Keratinocyte (primary cell): ENCODE measurements around the gene STAG1. TPM values are rescaled to one million over a fixed set of nuclear protein-coding genes. Genes with fewer than 3 reads are reported as not detected.
"Not testable (repeated sequence)": the region's sequence is repeated elsewhere in the genome, so short reads cannot be mapped to it uniquely, and the experiment has no call there.

ENCODE experiments used
- DNase-seq: peaks from one replicate; pipeline ENCODE4 v3.0.0-alpha.2; 2011; ENCODE audit warnings: low read depth, missing footprints, low spot score
- FAIRE-seq: peaks from 2 replicates; lab custom pipeline; 2011; peaks lifted over from hg19 to GRCh38; lab: Jason Lieb, UNC
- H2AFZ ChIP-seq: 2 replicates; pipeline ENCODE4 v1.6.0; 2012; ENCODE audit warnings: low read length, control low read depth, inconsistent platforms; ENCODE audit not compliant: control insufficient read depth
- H3K27ac ChIP-seq: 2 replicates; pipeline ENCODE4 v1.5.1; 2011; ENCODE audit warnings: low read length; ENCODE audit not compliant: control insufficient read depth, insufficient read depth
- H3K27me3 ChIP-seq: 3 replicates; pipeline ENCODE4 v1.6.0; 2011; ENCODE audit warnings: low read length; ENCODE audit not compliant: control insufficient read depth, insufficient read depth; ENCODE audit errors: extremely low read depth
- H3K36me3 ChIP-seq, 2 experiments: 2 replicates in 1 of 2; 3 replicates in 1 of 2; pipeline ENCODE4 v1.5.1; 2011; ENCODE audit warnings: low read length in 2 of 2, mild to moderate bottlenecking in 1 of 2; ENCODE audit not compliant: control insufficient read depth in 2 of 2, insufficient read depth in 2 of 2; ENCODE audit errors: extremely low read depth in 1 of 2
- H3K4me1 ChIP-seq: 3 replicates; pipeline ENCODE4 v1.5.1; 2011; ENCODE audit warnings: low read length; ENCODE audit not compliant: control insufficient read depth, insufficient read depth; ENCODE audit errors: extremely low read depth
- H3K4me2 ChIP-seq: 3 replicates; pipeline ENCODE4 v1.6.0; 2011; ENCODE audit warnings: low read depth, low read length; ENCODE audit not compliant: control insufficient read depth, insufficient read depth; ENCODE audit errors: extremely low read depth
- H3K4me3 ChIP-seq, 3 experiments: fragments of 200-600 bp in 1 of 3; sonication (generic) in 1 of 3; 2 replicates in 2 of 3; 3 replicates in 1 of 3; pipeline ENCODE4 v1.5.1; 2011 to 2016; ENCODE audit warnings: low read length in 3 of 3, mild to moderate bottlenecking in 3 of 3, control low read depth in 2 of 3, inconsistent platforms in 1 of 3, low read depth in 1 of 3, mixed read lengths in 1 of 3, mixed run types in 1 of 3, moderate library complexity in 1 of 3; ENCODE audit not compliant: control insufficient read depth in 2 of 3, insufficient read depth in 2 of 3; ENCODE audit errors: extremely low read depth in 1 of 3
- H3K79me2 ChIP-seq: 2 replicates; pipeline ENCODE4 v1.6.0; 2012; ENCODE audit warnings: low read length; ENCODE audit not compliant: control insufficient read depth, insufficient read depth
- H3K9ac ChIP-seq: 3 replicates; pipeline ENCODE4 v1.6.0; 2011; ENCODE audit warnings: low read length; ENCODE audit not compliant: control insufficient read depth, insufficient read depth; ENCODE audit errors: extremely low read depth
- H3K9me1 ChIP-seq: 3 replicates; pipeline ENCODE4 v1.6.0; 2011; ENCODE audit warnings: low read length; ENCODE audit not compliant: control insufficient read depth, insufficient read depth; ENCODE audit errors: extremely low read depth
- H3K9me3 ChIP-seq: 2 replicates; pipeline ENCODE4 v1.5.1; 2012; ENCODE audit warnings: low read depth, low read length; ENCODE audit not compliant: control insufficient read depth
- H4K20me1 ChIP-seq: 3 replicates; pipeline ENCODE4 v1.6.0; 2011; ENCODE audit warnings: low read length; ENCODE audit not compliant: control insufficient read depth, insufficient read depth; ENCODE audit errors: extremely low read depth
- CTCF ChIP-seq, 3 experiments: IDR thresholded peaks in 1 of 3; conservative IDR thresholded peaks in 1 of 3; optimal IDR thresholded peaks in 1 of 3; 2 replicates in 2 of 3; 3 replicates in 1 of 3; pipeline versions ENCODE3 to v1.5.1; 2011; ENCODE audit warnings: low read length in 3 of 3, mild to moderate bottlenecking in 3 of 3, moderate library complexity in 2 of 3, control low read depth in 1 of 3, inconsistent platforms in 1 of 3; ENCODE audit not compliant: insufficient read depth in 2 of 3; ENCODE audit errors: extremely low read depth in 1 of 3
- EZH2 ChIP-seq: IDR thresholded peaks from one replicate; pipeline ENCODE4 v1.6.1; 2012; ENCODE audit warnings: inconsistent platforms, mild to moderate bottlenecking, low read length, moderate library complexity
- dilution Hi-C: fragments of 300-500 bp; cut with MboI; formaldehyde crosslinking; loops from one replicate; pipeline ENCODE4 v1.7.0; 2020; ENCODE audit warnings: low sequenced_read_pairs; ENCODE audit not compliant: extremely low pct_ligation_motif_present
- polyA plus RNA-seq, 5 experiments: library from polyadenylated mRNA; depleted of rRNA in 3 of 5; stranded (reverse) in 3 of 5; stranded (forward) in 1 of 5; unstranded in 1 of 5; fragments of >200 nt; gene quantifications; 1 replicate in 1 of 5; 2 replicates in 3 of 5; 3 replicates in 1 of 5; pipeline versions ENCODE4 v1.2.1 to v1.2.3, GENCODE V29; 2011 to 2012; ENCODE audit warnings: missing spikeins in 2 of 5, low read depth in 1 of 5, low replicate concordance in 1 of 5

The STAG1 gene
- polyA plus RNA-seq, 1 donor (not counting 4 experiments of a cell fraction or from before 2014, with no cell fraction given) = 11.8 TPM

GRCh38 chr3:136750209-136750896, 1.8 kb downstream of the STAG1 start:
- FAIRE-seq = no peak
- no peaks in the 10 kb centered on the region for H3K9me1 ChIP-seq
- H2AFZ ChIP-seq = peak overlapping the region; percentile 50
- dilution Hi-C loops = no loop called here
- H3K9ac ChIP-seq = peak overlapping the region; percentile 94
- H3K27me3 ChIP-seq = no peaks in the 10 kb centered on the region
- no peaks in the 10 kb centered on the region for H4K20me1 ChIP-seq
- peaks cover 60% of the 10 kb centered on the region for H3K79me2 ChIP-seq
- H3K4me2 ChIP-seq = peak overlapping the region; percentile 93
- peaks cover 23% of the 10 kb centered on the region for H3K4me1 ChIP-seq
- TF ChIP-seq EZH2 (no peak), CTCF (optimal IDR thresholded peaks at IDR 0.05 in 1 of 3, IDR thresholded peaks at IDR 0.05 in 1 of 3, conservative IDR thresholded peaks at IDR 0.05 in 1 of 3; ENCODE audit: extremely low read depth in 1 of 3, insufficient read depth in 2 of 3, low read length in 3 of 3) (no peak)
- no peaks in the 10 kb centered on the region for H3K36me3 ChIP-seq
- H3K9me3 ChIP-seq = no peaks in the 10 kb centered on the region
- no peak for DNase-seq
- peak overlapping the region; percentile 95 for H3K27ac ChIP-seq
- peak overlapping the region; percentile 73 to 92 (median 87) for H3K4me3 ChIP-seq

GRCh38 chr3:136749602-136750001, 2.6 kb downstream of the STAG1 start:
- H3K9me3 ChIP-seq, H3K27me3 ChIP-seq, H3K9me1 ChIP-seq, FAIRE-seq, DNase-seq, H2AFZ ChIP-seq, H3K36me3 ChIP-seq, H4K20me1 ChIP-seq, dilution Hi-C loops: not testable (repeated sequence)
- peak overlapping the region in 2 of 3 experiments; percentile 87 to 92 for H3K4me3 ChIP-seq
- peak overlapping the region; percentile 94 for H3K9ac ChIP-seq
- H3K27ac ChIP-seq = peak overlapping the region; percentile 95
- H3K79me2 ChIP-seq = peaks cover 67% of the 10 kb centered on the region
- H3K4me1 ChIP-seq = peaks cover 23% of the 10 kb centered on the region
- H3K4me2 ChIP-seq = peak overlapping the region; percentile 93
